Neural cell (in vitro differentiated cells): Measurements from ENCODE around the gene BRSK2.

ENCODE experiments used
- EP300 ChIP-seq: fragments of 450-650 bp; conservative IDR thresholded peaks from 2 replicates; pipeline ENCODE4 v1.6.1; 2014; ENCODE audit warnings: antibody characterized with exemption, mild to moderate bottlenecking, moderate library complexity; ENCODE audit not compliant: poor library complexity, severe bottlenecking
- EZH2 ChIP-seq: fragments of 200-600, 300-800 bp; shearing (Covaris generic), sonication (generic); IDR thresholded peaks from 2 replicates; pipeline ENCODE4 v1.6.1; 2014; ENCODE audit warnings: antibody characterized with exemption, low read length, borderline replicate concordance, mild to moderate bottlenecking; ENCODE audit not compliant: insufficient read depth, poor library complexity, severe bottlenecking
- POLR2AphosphoS5 ChIP-seq: IDR thresholded peaks from 2 replicates; pipeline ENCODE4 v1.6.1; 2012
- RAD21 ChIP-seq: fragments of 450-650 bp; conservative IDR thresholded peaks from 2 replicates; pipeline ENCODE4 v1.6.1; 2014; ENCODE audit warnings: antibody characterized with exemption, mild to moderate bottlenecking, moderate library complexity
- SMC3 ChIP-seq: fragments of 450-650 bp; conservative IDR thresholded peaks from 2 replicates; pipeline ENCODE4 v1.6.1; 2014; ENCODE audit warnings: antibody characterized with exemption, mild to moderate bottlenecking, moderate library complexity; ENCODE audit not compliant: poor library complexity
- TAF1 ChIP-seq: IDR thresholded peaks from 2 replicates; pipeline ENCODE4 v1.6.1; 2012; ENCODE audit warnings: low read depth
- TF ChIP-seq, protein P1 (sequence below): fragments of 450-650 bp; IDR thresholded peaks from 2 replicates; pipeline ENCODE4 v1.5.1; 2014; ENCODE audit warnings: antibody characterized with exemption, mild to moderate bottlenecking, moderate library complexity; ENCODE audit not compliant: poor library complexity, severe bottlenecking
- TF ChIP-seq, protein P2 (sequence below): IDR thresholded peaks from 2 replicates; pipeline ENCODE4 v1.6.1; 2012; ENCODE audit warnings: borderline replicate concordance

DNA sequence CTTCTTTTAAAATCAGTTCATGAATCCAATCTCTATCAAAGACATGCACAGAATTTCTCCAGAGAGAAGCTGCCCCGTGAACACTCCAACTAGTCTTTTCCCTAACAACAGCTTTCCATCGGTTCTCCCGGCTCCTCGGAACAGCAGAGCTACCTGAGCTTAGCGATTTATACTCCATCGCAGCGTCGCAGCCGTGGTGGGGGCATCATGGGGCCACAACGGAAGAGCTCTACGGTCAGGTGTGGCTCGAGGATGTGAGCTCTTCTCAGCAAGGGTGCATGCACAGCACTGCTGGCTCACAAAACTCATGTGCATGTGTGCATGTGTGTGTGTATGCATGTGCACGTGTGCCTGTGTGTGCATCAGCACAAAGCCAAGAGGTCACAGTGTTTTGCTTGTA is 108.5 kb downstream of the BRSK2 start:
- TF ChIP-seq EP300 = no peak
- TF ChIP-seq, protein P1, sequence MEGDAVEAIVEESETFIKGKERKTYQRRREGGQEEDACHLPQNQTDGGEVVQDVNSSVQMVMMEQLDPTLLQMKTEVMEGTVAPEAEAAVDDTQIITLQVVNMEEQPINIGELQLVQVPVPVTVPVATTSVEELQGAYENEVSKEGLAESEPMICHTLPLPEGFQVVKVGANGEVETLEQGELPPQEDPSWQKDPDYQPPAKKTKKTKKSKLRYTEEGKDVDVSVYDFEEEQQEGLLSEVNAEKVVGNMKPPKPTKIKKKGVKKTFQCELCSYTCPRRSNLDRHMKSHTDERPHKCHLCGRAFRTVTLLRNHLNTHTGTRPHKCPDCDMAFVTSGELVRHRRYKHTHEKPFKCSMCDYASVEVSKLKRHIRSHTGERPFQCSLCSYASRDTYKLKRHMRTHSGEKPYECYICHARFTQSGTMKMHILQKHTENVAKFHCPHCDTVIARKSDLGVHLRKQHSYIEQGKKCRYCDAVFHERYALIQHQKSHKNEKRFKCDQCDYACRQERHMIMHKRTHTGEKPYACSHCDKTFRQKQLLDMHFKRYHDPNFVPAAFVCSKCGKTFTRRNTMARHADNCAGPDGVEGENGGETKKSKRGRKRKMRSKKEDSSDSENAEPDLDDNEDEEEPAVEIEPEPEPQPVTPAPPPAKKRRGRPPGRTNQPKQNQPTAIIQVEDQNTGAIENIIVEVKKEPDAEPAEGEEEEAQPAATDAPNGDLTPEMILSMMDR = no peak
- TF ChIP-seq POLR2AphosphoS5 = no peak
- TF ChIP-seq, protein P2, sequence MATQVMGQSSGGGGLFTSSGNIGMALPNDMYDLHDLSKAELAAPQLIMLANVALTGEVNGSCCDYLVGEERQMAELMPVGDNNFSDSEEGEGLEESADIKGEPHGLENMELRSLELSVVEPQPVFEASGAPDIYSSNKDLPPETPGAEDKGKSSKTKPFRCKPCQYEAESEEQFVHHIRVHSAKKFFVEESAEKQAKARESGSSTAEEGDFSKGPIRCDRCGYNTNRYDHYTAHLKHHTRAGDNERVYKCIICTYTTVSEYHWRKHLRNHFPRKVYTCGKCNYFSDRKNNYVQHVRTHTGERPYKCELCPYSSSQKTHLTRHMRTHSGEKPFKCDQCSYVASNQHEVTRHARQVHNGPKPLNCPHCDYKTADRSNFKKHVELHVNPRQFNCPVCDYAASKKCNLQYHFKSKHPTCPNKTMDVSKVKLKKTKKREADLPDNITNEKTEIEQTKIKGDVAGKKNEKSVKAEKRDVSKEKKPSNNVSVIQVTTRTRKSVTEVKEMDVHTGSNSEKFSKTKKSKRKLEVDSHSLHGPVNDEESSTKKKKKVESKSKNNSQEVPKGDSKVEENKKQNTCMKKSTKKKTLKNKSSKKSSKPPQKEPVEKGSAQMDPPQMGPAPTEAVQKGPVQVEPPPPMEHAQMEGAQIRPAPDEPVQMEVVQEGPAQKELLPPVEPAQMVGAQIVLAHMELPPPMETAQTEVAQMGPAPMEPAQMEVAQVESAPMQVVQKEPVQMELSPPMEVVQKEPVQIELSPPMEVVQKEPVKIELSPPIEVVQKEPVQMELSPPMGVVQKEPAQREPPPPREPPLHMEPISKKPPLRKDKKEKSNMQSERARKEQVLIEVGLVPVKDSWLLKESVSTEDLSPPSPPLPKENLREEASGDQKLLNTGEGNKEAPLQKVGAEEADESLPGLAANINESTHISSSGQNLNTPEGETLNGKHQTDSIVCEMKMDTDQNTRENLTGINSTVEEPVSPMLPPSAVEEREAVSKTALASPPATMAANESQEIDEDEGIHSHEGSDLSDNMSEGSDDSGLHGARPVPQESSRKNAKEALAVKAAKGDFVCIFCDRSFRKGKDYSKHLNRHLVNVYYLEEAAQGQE = no peak
- no peak for TF ChIP-seq EZH2
- TF ChIP-seq RAD21 = no peak
- TF ChIP-seq TAF1 = no peak
- no peak for TF ChIP-seq SMC3
